KMS-11 (cell line): Measurements from ENCODE around the gene RAE1.

Source experiments
- H2AFZ ChIP-seq: fragments of 200-600 bp; sonication (generic); 2 replicates; pipeline ENCODE4 v1.6.1; 2016; ENCODE audit warnings: antibody characterized with exemption, mixed run types, low read depth
- H3K27ac ChIP-seq: fragments of 200-600 bp; sonication (generic); 2 replicates; pipeline ENCODE4 v1.6.1; 2016; ENCODE audit warnings: mild to moderate bottlenecking, mixed run types
- H3K27me3 ChIP-seq: fragments of 200-600 bp; sonication (generic); 2 replicates; pipeline ENCODE4 v1.6.1; 2017; ENCODE audit warnings: mild to moderate bottlenecking, low read depth, mixed run types, moderate library complexity; ENCODE audit not compliant: insufficient read depth
- H3K36me3 ChIP-seq: fragments of 200-600 bp; sonication (generic); 2 replicates; pipeline ENCODE4 v1.6.1; 2017; ENCODE audit warnings: mild to moderate bottlenecking, mixed run types; ENCODE audit not compliant: insufficient read depth
- H3K4me1 ChIP-seq: fragments of 200-600 bp; sonication (generic); 2 replicates; pipeline ENCODE4 v1.6.1; 2016; ENCODE audit warnings: mild to moderate bottlenecking, low read depth, mixed run types; ENCODE audit not compliant: poor library complexity, severe bottlenecking
- H3K4me2 ChIP-seq: fragments of 200-600 bp; sonication (generic); 2 replicates; pipeline ENCODE4 v1.7.0; 2016; ENCODE audit warnings: mild to moderate bottlenecking, mixed run types
- H3K4me3 ChIP-seq: fragments of 200-600 bp; sonication (generic); IDR thresholded peaks from 2 replicates; pipeline ENCODE4 v1.6.1; 2017; ENCODE audit warnings: low read depth, low read length, mixed read lengths; ENCODE audit not compliant: insufficient read depth
- H3K79me2 ChIP-seq: fragments of 200-600 bp; sonication (generic); 2 replicates; pipeline ENCODE4 v1.6.1; 2016; ENCODE audit warnings: low read depth, mixed run types; ENCODE audit not compliant: insufficient read depth
- H3K9ac ChIP-seq: fragments of 200-600 bp; sonication (generic); 2 replicates; pipeline ENCODE4 v1.6.1; 2016; ENCODE audit warnings: mild to moderate bottlenecking, mixed run types
- H4K20me1 ChIP-seq: fragments of 200-600 bp; sonication (generic); 2 replicates; pipeline ENCODE4 v1.6.1; 2016; ENCODE audit warnings: mild to moderate bottlenecking, mixed run types; ENCODE audit not compliant: insufficient read depth
- CTCF ChIP-seq: fragments of 200-600 bp; sonication (generic); conservative IDR thresholded peaks from 2 replicates; pipeline ENCODE4 v1.6.1; 2017; ENCODE audit warnings: low read depth, mild to moderate bottlenecking, antibody characterized with exemption, low read length, moderate library complexity, mixed read lengths

RAE1 gene

GRCh38 chr20:57414867-57415592 is 64.0 kb downstream of the RAE1 start:
- TF ChIP-seq CTCF, result no peak
- no peak overlapping the region for H2AFZ ChIP-seq
- no peak overlapping the region for H3K27ac ChIP-seq
- peaks cover 17% of the 10 kb centered on the region for H3K4me1 ChIP-seq
- H3K4me3 ChIP-seq, result no peak overlapping the region
- H3K9ac ChIP-seq, result no peak overlapping the region
- no peak overlapping the region for H3K4me2 ChIP-seq
- no peaks in the 10 kb centered on the region for H3K36me3 ChIP-seq
- no peaks in the 10 kb centered on the region for H4K20me1 ChIP-seq
- no peaks in the 10 kb centered on the region for H3K27me3 ChIP-seq
- no peaks in the 10 kb centered on the region for H3K79me2 ChIP-seq

GRCh38 chr20:57415771-57416170 is 64.7 kb downstream of the RAE1 start:
- no peaks in the 10 kb centered on the region for H3K27me3 ChIP-seq
- TF ChIP-seq CTCF, result no peak
- no peaks in the 10 kb centered on the region for H3K36me3 ChIP-seq
- no peak overlapping the region for H3K27ac ChIP-seq
- no peak overlapping the region for H2AFZ ChIP-seq
- no peaks in the 10 kb centered on the region for H3K79me2 ChIP-seq
- H3K4me1 ChIP-seq, result peaks cover 17% of the 10 kb centered on the region
- H3K9ac ChIP-seq, result no peak overlapping the region
- H4K20me1 ChIP-seq, result no peaks in the 10 kb centered on the region
- H3K4me2 ChIP-seq, result no peak overlapping the region
- H3K4me3 ChIP-seq, result no peak overlapping the region

GRCh38 chr20:57416296-57417022 is 65.4 kb downstream of the RAE1 start:
- no peak overlapping the region for H3K27ac ChIP-seq
- peaks cover 17% of the 10 kb centered on the region for H3K4me1 ChIP-seq
- no peak overlapping the region for H3K4me2 ChIP-seq
- no peaks in the 10 kb centered on the region for H3K36me3 ChIP-seq
- H3K9ac ChIP-seq, result no peak overlapping the region
- H3K79me2 ChIP-seq, result no peaks in the 10 kb centered on the region
- no peak overlapping the region for H2AFZ ChIP-seq
- no peaks in the 10 kb centered on the region for H4K20me1 ChIP-seq
- H3K27me3 ChIP-seq, result no peaks in the 10 kb centered on the region
- TF ChIP-seq CTCF, result no peak
- no peak overlapping the region for H3K4me3 ChIP-seq

GRCh38 chr20:57417051-57417689 is 66.1 kb downstream of the RAE1 start:
- no peak for TF ChIP-seq CTCF
- Histone ChIP-seq H3K4me1 (peaks cover 17% of the 10 kb centered on the region), H3K27me3 (no peaks in the 10 kb centered on the region), H3K27ac (no peak overlapping the region), H3K9ac (no peak overlapping the region), H4K20me1 (no peaks in the 10 kb centered on the region), H2AFZ (no peak overlapping the region), H3K4me2 (no peak overlapping the region), H3K36me3 (no peaks in the 10 kb centered on the region), H3K79me2 (no peaks in the 10 kb centered on the region), H3K4me3 (no peak overlapping the region)
